Endometrium (tissue), 2 donors: Measurements from ENCODE around the gene BOC.

Source experiments
- FAIRE-seq: peaks from 2 replicates; lab custom pipeline; 2012; peaks lifted over from hg19 to GRCh38; lab: Jason Lieb, UNC
- donor health status: control.
- donor health status: control.

Gene BOC

DNA sequence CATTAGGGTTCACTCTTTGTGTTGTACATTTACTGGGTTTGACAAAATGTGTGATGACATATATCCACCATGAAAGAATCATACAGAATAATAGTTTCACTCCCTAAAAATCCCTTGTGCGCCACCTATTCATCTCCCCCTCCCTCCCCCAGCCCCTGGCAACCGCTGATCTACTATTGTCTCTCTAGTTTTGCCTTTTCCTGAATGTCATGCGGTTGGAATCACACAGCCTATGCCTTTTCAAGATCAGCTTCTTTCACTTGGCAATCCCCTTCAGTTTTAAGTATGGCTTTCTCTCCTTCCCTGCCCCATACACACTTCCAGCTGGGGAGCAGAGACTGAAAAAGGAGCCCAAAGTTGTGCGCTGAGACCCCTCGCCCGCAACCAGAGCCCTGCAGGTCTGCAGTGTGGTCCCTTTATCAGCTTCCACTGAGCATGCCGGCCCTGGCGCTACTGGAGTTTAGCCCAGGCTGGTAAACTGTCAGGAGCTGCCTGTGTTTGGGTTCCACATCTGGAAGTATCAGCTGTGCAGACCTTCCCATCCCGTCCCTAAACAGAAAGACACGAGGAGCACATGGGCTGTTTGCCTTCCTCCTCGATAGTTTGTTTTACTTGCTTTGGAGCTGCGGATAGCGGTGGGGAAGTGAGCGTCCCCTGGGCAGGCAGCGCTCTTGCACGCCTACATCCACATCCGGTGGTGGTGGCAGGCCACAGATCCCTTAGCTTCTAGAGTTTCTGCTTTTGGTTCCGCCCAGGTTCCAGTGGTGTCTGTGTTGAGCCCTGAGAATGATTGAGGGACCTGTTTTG lies 12.3 kb downstream of the BOC start:
- no peak for FAIRE-seq

DNA sequence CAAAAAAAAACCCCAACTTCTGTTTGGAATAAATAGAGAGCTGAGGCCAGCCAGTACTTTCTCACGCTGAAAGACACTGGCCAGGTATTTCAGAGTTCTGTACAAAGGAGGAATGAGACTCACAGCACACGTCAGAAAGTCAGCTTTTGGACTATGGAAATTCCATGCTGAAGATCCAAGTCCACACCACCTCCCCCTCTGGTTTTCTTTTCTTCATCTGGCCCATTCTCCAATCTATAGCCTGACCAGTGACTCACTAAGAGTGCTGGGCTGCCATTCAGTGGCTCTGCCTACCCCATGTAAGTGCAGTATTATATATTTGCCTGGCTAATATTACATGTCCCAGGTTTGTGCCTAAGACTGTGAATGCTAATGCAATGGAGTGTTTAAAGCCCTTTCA lies 13.9 kb downstream of the BOC start:
- no peak for FAIRE-seq

- no peak for FAIRE-seq
These were observed 15.1 kb downstream of the BOC start for GRCh38 chr3:113226491-113226890.

- FAIRE-seq = no peak
These were observed 15.8 kb downstream of the BOC start for GRCh38 chr3:113227146-113227545.

DNA sequence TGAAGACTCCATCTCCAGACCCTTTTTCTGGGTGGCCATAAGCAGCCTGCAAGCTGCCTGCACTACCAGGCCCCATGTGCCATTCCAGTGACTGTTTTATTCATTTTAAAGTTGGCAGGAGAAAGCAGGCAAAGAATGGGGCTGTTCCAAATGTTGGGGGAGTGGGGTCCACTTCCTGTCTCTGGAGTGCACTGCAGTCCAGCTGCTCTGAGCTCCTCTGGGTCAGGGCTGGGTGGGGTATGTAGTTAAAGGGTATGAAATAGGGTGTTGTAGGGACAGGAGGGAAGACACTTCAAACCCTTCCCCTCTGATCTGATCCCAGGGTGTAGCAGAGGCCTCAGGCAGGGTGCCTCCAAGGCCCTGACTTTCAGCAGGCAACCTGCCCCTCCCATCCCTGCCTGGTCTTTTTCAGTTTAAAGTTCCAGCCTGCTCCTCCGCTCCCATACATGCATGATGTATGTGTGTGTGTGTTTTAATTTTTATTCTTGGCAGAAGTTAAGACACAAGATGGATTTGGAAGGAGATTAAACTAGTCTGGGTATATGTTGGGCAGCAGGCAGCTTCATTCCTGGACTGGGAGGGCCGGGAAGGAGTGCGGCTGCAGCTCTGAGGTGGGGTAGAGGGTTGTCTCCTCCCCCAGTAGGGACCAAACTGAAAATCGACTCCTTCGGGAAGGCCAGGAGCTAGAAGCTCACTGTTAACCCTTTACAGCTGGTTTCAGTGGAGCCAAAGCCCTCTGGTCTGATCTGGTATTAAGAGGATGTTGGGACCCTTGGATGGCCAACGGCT lies 17.3 kb downstream of the BOC start:
- FAIRE-seq = no peak

GRCh38 chr3:113231391-113231790 lies 20.0 kb downstream of the BOC start:
- FAIRE-seq = no peak

DNA sequence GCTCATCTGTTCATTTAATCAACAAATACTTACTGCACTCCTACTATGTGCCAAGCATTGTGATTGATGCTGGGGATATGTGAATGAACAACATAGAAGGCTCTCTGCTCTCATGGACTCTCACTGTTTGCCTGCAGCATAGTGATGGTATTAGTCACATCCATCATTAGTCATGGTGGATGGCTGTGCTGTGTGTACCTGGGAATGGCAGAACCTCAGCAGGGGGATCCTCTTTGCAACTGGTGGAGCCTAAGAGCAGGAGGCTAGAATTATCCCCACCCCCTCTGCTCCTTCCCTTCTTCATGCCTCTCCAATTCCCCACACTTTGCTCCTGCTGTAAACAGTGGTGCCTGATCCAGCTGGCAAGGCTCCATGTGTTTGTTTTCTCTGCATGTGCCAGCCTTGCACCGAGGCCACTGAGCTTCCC lies 20.5 kb downstream of the BOC start:
- FAIRE-seq = no peak

GRCh38 chr3:113232342-113232741 lies 21.0 kb downstream of the BOC start:
- no peak for FAIRE-seq

GRCh38 chr3:113233497-113233896 lies 22.1 kb downstream of the BOC start:
- FAIRE-seq = no peak

DNA sequence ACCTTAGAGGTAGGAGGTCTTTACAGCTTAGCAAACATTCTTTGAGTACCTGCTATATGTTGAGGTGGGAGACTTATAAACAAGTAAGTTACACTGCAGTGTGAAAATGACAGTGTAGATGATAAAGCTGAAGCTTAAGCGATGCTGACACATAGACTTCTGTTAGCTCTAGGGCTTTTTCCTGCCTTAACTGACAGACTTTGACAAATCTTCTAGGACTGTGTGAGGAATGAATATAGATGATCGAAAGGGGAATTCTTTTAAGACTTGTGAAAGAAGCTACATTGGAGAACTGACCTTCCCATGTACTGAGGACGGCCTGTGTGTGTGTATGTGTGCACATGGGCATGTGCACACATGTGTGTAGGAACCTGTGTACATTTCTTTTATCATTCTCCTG lies 22.7 kb downstream of the BOC start:
- no peak for FAIRE-seq

DNA sequence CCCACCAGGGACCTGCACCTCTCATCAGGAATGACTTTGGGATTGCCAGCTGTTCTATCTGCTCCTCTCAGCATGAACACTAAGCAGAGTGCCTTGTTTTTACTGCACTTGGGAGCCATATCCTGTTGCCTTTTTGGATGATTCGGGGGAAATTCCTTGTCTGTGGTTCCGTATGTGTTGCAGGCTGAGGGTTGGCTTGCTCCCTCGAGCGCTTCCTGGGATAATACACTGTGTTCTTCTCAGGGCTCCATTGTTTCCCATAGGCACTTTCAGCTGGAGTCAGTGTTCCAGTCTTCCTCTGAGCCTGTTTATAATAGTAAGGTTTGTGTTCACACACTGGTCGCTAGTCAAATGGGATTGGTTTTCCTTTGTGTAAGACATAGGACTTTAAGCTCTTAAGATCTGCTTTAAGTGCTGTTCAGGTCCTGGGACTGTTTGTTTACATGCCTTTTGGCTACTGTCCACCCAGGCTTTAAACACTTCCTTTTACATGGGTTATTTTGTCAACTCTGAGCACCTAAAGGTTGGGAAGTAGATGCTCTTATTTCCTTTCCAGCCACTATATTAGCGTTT lies 23.4 kb downstream of the BOC start:
- FAIRE-seq = no peak

DNA sequence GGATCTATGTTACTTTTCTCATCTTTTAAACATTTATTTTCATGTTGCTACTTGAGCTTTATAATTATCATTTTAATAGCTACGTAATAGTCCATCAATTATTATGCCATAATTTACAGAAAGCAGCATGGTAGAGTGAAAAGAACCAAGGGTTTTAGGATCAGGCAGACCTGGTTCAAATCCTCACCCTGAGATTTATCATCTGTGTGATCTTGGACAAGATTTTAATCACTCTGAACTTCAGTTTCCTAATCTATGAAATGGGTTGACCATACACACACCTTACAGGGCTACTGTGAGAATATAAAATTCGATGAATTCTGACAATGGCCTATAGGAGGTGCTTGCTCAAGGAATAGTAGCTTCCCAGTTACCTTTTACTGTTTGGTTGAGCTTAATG lies 27.1 kb downstream of the BOC start:
- no peak for FAIRE-seq

- no peak for FAIRE-seq
These were observed 29.5 kb downstream of the BOC start for GRCh38 chr3:113240841-113241240.

GRCh38 chr3:113241292-113242095 lies 30.1 kb downstream of the BOC start:
- no peak for FAIRE-seq

DNA sequence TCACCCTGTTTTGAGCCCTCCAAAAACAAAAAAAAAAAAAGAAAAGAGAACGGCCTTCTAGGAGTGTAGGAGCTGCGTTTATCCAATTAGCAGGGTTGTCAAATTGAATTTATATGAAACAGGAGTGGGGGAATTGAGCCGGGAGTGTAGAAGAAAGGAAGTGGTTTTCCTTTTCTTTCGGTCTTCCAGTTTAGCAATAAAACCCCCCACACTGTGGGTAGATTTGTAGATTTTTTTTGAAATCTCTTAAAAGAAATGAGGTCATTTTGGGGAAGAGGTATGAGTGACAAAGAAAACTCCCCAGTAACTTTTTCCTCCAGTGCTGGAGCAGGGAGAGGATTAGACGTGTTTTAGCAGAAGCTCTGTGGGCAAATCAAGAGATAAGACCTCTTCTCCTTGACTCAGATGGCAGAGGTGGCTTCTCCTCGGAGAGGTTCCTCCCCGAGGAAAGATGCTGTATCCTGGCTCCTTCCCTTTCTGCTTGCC lies 30.8 kb downstream of the BOC start:
- FAIRE-seq = peak; percentile 85

DNA sequence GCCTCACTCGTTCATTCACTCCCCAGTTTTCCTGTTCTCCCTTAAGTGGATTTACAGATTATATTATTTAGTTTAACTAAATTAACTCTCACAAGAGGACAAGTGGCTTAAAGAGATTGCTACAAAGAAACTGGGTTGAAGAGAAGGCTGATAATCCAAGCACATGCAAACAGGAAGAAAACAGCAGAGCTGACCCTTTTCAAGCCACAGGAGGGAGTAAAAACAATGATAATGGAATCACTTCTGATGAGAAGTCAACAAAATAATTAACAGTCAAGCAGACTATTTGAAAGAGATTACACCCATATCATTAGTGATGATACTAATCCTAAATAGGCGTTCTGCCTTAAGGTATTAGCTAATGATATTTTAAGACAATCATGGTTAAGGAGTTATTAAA lies 31.7 kb downstream of the BOC start:
- FAIRE-seq = no peak

DNA sequence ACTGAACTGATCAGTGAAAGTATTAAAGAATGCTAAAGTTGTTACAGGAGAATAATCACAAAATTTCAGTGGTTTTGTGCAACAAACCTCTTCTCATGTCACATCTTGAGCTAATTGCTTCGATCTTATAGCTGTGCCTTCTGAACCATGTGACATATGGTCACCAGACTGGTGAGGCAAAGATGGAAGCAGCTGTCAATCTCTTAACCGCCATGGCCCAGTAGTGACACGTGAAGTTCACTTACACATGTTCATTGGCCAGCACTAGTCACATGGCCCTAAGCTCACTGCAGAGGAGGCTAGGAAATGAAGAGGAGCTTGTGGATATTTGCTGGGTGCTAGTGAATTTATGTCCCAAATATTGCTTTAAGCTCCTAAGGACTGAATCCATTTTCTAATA lies 32.5 kb downstream of the BOC start:
- no peak for FAIRE-seq

DNA sequence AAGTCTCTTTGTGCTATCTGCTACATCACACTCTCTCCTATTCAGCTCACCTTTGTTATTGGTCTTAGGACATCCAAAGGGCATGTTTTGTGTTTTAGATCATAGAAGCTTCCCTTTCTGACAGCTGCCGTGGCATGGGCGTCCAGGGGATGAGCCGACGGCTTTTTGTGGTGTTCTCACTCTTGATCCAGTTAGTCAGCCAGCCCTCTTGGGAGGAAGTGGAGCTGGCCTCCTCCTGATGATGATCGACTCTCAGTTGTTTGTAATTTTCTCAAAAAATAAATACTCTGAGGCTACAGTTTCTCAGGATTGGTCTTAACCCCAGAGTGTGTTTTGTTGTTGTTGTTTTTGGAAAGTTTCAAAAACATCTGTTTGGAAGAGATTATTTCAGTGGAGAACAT lies 34.4 kb downstream of the BOC start:
- peak; percentile 96 for FAIRE-seq

DNA sequence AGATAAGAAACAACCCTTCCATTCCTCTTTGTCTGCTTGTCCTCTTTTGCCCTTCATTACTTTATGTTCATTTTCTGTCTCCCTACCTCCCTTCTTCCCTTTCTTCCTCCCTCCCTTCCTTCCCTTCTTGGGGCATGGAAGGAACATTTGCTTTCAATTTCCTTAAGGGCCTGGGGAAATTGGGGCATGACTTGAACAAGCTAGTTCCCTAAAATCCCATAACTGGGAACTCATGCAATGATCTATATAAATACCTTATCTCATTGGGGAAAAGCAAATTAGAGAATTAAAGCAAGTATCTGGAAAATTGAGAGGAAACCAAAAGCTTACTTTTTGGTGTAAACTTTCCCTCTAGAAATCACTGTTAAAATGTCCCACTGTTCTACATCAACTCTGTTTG lies 35.7 kb downstream of the BOC start:
- no peak for FAIRE-seq

DNA sequence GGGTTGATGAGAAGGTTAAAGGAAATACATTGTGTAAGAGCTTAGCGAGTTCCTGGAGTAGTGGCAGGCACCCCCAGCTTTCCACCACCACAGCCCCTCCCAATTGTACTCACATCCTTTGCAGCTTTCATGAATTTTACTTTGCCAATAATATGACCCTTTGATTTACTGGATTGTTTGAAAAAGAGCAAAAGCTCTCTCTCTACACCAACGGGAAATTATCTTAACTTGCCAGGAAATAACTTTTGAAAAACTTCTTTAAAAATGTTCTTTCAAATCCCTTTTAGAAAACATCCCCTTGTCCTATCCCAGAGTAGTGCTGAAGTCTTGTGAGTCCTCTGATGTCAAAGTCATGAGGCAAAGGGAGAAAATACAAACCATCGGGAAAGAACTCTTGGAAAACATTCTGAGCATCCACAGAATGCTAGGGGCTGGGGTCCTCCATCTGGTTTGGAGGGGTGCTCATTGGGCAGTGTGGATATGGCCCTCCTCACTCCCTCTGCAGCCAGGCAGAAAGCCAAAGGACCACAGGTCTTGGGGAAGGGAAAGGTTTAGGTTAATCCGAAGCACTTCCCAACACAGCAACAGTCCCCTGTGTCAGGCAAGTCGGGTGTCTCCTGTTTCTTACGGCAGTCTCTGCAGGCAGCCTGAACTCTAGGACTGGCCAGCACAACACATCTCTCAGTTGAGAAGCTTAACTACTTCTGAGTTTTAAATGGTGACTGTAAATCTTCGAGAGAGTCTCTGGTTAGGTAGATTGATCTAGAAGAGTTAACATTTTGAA lies 36.5 kb downstream of the BOC start:
- FAIRE-seq = no peak

DNA sequence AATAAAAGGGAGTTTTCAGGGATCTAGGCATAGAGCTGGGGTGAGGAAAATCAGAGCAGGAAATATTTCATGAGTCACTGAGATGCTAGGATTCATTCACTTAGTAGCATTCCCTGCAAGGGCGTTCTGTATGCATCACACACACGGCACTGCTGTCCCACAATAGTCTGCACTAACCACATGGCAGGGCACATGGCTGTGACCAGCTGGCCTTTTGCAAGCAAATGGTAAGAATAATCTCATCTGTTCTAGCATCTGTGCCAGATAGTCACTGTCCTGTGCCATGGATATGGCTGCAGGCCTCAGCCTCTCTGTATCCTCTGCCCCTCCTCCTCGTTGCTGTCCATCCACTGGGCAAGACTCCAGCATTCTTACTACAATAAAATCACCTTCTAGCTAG lies 37.8 kb downstream of the BOC start:
- FAIRE-seq = no peak
